HG03439 (cell line): ENCODE data around the gene ARMC9.

Experiments
- ATAC-seq: cut with Tn5 transposase; IDR thresholded peaks from one replicate; pipeline ENCODE4 v1.9.1; 2021; ENCODE audit warnings: mild to moderate bottlenecking, moderate library complexity; ENCODE audit not compliant: unreplicated experiment

The ARMC9 gene

GRCh38 chr2:231201475-231201814 lies 3.0 kb downstream of the ARMC9 start:
- ATAC-seq = no peak

DNA sequence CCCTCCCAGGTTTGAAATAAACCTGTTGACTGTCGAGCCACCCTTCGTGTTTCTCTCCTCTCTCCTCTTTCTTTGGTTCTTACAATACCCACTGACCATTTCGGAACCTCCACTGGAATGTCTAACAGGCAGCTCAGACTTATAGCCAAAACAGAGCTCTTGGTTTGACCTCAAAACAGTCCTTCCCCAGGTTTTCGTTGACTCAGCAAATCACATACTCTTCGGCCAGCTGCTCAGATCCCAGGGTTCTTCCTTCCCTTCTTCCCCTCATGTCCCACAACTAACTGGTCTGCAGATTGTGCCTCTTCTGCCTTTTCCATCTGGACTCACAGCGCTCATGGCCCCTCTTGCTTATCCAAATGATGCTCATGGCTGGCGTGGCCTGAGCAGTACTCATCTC lies 4.7 kb downstream of the ARMC9 start:
- ATAC-seq = no peak

- no peak for ATAC-seq
These were observed 5.7 kb downstream of the ARMC9 start for GRCh38 chr2:231204146-231204545.

- no peak for ATAC-seq
These were observed 6.2 kb downstream of the ARMC9 start for GRCh38 chr2:231204581-231204980.

GRCh38 chr2:231207734-231208133 lies 9.3 kb downstream of the ARMC9 start:
- ATAC-seq = no peak

GRCh38 chr2:231210782-231211181 lies 12.4 kb downstream of the ARMC9 start:
- no peak for ATAC-seq

DNA sequence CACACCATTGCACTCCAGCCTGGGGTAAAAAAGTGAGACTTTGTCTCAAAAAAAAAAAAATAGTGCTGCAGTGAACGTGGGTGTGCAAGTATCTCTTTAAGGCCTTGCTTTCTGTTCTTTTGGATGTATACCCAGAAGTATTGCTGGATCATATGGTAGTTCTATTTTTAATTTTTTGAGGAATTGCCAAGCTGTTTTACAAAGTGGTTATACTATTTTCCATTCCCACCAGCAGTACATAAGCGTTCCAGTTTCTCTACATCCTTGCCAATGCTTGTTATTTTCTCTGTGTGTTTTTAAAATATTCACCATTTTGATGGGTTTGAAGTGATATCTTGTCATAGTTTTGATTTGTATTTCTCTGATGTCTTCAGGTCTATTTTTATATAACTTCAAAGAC lies 13.1 kb downstream of the ARMC9 start:
- no peak for ATAC-seq

GRCh38 chr2:231212329-231212845 lies 14.0 kb downstream of the ARMC9 start:
- no peak for ATAC-seq

DNA sequence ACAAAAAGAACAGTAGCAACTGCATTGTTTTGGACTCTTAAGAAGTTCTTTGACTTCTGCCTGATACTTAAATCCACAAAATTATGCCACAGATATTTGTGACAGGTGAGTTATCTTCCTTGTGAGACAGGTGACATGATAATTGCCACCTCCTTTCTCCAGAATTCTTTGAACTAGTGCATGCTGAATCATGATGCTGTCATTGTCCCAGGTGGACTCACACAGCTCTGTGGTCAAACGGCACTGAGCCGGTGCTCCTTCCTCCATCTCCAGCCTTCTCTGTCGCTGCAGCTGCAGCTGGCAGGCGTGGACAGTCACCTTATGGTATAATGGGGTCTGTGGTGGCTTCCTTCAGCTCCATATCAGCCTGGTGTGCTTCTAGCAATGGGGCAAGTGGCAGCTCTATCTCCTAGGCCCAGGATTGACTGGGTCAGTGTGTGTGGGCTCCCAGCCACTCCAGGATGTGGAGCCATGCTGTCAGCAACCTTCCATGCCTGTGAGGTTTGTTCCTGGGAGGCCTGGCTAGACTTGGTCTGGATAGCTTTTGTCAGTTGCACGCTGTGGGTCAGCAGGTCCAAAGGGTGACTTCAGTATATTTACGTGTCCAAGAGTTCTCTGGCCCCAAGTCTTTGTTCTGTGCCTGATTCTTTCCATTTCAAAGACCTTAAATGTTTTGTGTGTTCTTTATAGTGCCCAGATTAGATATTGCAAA lies 15.7 kb downstream of the ARMC9 start:
- ATAC-seq = no peak

DNA sequence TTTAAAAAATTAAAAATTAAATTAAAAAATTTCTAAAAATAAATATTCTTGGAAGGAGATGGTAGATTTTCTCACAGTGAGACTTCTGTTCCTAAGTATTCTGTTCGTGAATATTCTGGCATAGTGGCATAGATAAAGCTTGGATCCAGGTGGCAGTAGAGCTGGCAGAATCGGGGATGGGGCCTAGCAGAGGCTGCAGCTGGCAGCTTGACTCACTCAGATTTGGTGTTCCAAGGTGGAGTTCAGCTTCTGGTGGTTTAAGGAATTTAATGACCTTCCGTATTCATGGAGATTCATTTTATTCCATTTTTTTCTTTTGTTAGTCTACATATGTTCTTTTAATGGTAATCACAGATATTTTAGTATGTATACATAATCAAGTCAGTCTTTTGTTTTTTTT lies 19.9 kb downstream of the ARMC9 start:
- no peak for ATAC-seq

DNA sequence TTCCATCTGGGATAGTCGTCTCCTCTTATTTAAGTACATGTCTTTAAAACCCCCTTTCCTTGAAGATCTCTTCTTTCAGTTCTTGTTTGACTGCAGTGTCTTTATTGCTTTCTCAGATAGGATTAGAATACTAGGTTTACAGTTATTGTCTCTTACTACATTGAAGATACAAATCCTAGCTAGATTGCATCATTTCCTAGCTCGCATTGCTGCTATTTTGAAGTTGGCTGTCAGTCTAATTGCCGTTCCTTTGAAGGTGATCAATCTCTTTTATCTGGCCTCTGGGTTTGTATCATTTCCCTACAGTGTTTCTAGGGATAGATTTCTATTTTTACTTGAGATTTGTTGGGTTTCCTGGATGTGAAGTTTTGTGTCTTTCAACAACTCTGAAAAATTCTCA lies 20.9 kb downstream of the ARMC9 start:
- ATAC-seq = no peak

- ATAC-seq = no peak
These were observed 23.3 kb downstream of the ARMC9 start for GRCh38 chr2:231221761-231222160.

- ATAC-seq = peak; percentile 79
These were observed 24.0 kb downstream of the ARMC9 start for GRCh38 chr2:231222318-231223000.

- ATAC-seq = no peak
These were observed 24.6 kb downstream of the ARMC9 start for GRCh38 chr2:231223001-231223375.

GRCh38 chr2:231223458-231223976 lies 25.1 kb downstream of the ARMC9 start:
- no peak for ATAC-seq

GRCh38 chr2:231227310-231228162 lies 29.1 kb downstream of the ARMC9 start:
- peak; percentile 56 for ATAC-seq

GRCh38 chr2:231228223-231228622 lies 29.8 kb downstream of the ARMC9 start:
- ATAC-seq = peak; percentile 59

- no peak for ATAC-seq
These were observed 30.6 kb downstream of the ARMC9 start for GRCh38 chr2:231228974-231229529.

- no peak for ATAC-seq
These were observed 36.8 kb downstream of the ARMC9 start for GRCh38 chr2:231235217-231235616.

- ATAC-seq = no peak
These were observed 40.3 kb downstream of the ARMC9 start for GRCh38 chr2:231238689-231239088.

- ATAC-seq = no peak
These were observed 41.3 kb downstream of the ARMC9 start for GRCh38 chr2:231239751-231240150.
